Keratinocyte (primary cell): ENCODE data around the gene MGAT4A. TPM values are rescaled to one million over a fixed set of nuclear protein-coding genes. Genes with fewer than 3 reads are reported as not detected.

Experiments
- DNase-seq: peaks from one replicate; pipeline ENCODE4 v3.0.0-alpha.2; 2011; ENCODE audit warnings: low read depth, missing footprints, low spot score
- FAIRE-seq: peaks from 2 replicates; lab custom pipeline; 2011; peaks lifted over from hg19 to GRCh38; lab: Jason Lieb, UNC
- H2AFZ ChIP-seq: 2 replicates; pipeline ENCODE4 v1.6.0; 2012; ENCODE audit warnings: low read length, control low read depth, inconsistent platforms; ENCODE audit not compliant: control insufficient read depth
- H3K27ac ChIP-seq: 2 replicates; pipeline ENCODE4 v1.5.1; 2011; ENCODE audit warnings: low read length; ENCODE audit not compliant: control insufficient read depth, insufficient read depth
- H3K27me3 ChIP-seq: 3 replicates; pipeline ENCODE4 v1.6.0; 2011; ENCODE audit warnings: low read length; ENCODE audit not compliant: control insufficient read depth, insufficient read depth; ENCODE audit errors: extremely low read depth
- H3K36me3 ChIP-seq, 2 experiments: 2 replicates in 1 of 2; 3 replicates in 1 of 2; pipeline ENCODE4 v1.5.1; 2011; ENCODE audit warnings: low read length in 2 of 2, mild to moderate bottlenecking in 1 of 2; ENCODE audit not compliant: control insufficient read depth in 2 of 2, insufficient read depth in 2 of 2; ENCODE audit errors: extremely low read depth in 1 of 2
- H3K4me1 ChIP-seq: 3 replicates; pipeline ENCODE4 v1.5.1; 2011; ENCODE audit warnings: low read length; ENCODE audit not compliant: control insufficient read depth, insufficient read depth; ENCODE audit errors: extremely low read depth
- H3K4me2 ChIP-seq: 3 replicates; pipeline ENCODE4 v1.6.0; 2011; ENCODE audit warnings: low read depth, low read length; ENCODE audit not compliant: control insufficient read depth, insufficient read depth; ENCODE audit errors: extremely low read depth
- H3K4me3 ChIP-seq, 3 experiments: fragments of 200-600 bp in 1 of 3; sonication (generic) in 1 of 3; 2 replicates in 2 of 3; 3 replicates in 1 of 3; pipeline ENCODE4 v1.5.1; 2011 to 2016; ENCODE audit warnings: low read length in 3 of 3, mild to moderate bottlenecking in 3 of 3, control low read depth in 2 of 3, inconsistent platforms in 1 of 3, low read depth in 1 of 3, mixed read lengths in 1 of 3, mixed run types in 1 of 3, moderate library complexity in 1 of 3; ENCODE audit not compliant: control insufficient read depth in 2 of 3, insufficient read depth in 2 of 3; ENCODE audit errors: extremely low read depth in 1 of 3
- H3K79me2 ChIP-seq: 2 replicates; pipeline ENCODE4 v1.6.0; 2012; ENCODE audit warnings: low read length; ENCODE audit not compliant: control insufficient read depth, insufficient read depth
- H3K9ac ChIP-seq: 3 replicates; pipeline ENCODE4 v1.6.0; 2011; ENCODE audit warnings: low read length; ENCODE audit not compliant: control insufficient read depth, insufficient read depth; ENCODE audit errors: extremely low read depth
- H3K9me1 ChIP-seq: 3 replicates; pipeline ENCODE4 v1.6.0; 2011; ENCODE audit warnings: low read length; ENCODE audit not compliant: control insufficient read depth, insufficient read depth; ENCODE audit errors: extremely low read depth
- H3K9me3 ChIP-seq: 2 replicates; pipeline ENCODE4 v1.5.1; 2012; ENCODE audit warnings: low read depth, low read length; ENCODE audit not compliant: control insufficient read depth
- H4K20me1 ChIP-seq: 3 replicates; pipeline ENCODE4 v1.6.0; 2011; ENCODE audit warnings: low read length; ENCODE audit not compliant: control insufficient read depth, insufficient read depth; ENCODE audit errors: extremely low read depth
- CTCF ChIP-seq, 3 experiments: IDR thresholded peaks in 1 of 3; conservative IDR thresholded peaks in 1 of 3; optimal IDR thresholded peaks in 1 of 3; 2 replicates in 2 of 3; 3 replicates in 1 of 3; pipeline versions ENCODE3 to v1.5.1; 2011; ENCODE audit warnings: low read length in 3 of 3, mild to moderate bottlenecking in 3 of 3, moderate library complexity in 2 of 3, control low read depth in 1 of 3, inconsistent platforms in 1 of 3; ENCODE audit not compliant: insufficient read depth in 2 of 3; ENCODE audit errors: extremely low read depth in 1 of 3
- EZH2 ChIP-seq: IDR thresholded peaks from one replicate; pipeline ENCODE4 v1.6.1; 2012; ENCODE audit warnings: inconsistent platforms, mild to moderate bottlenecking, low read length, moderate library complexity
- dilution Hi-C: fragments of 300-500 bp; cut with MboI; formaldehyde crosslinking; loops from one replicate; pipeline ENCODE4 v1.7.0; 2020; ENCODE audit warnings: low sequenced_read_pairs; ENCODE audit not compliant: extremely low pct_ligation_motif_present
- polyA plus RNA-seq, 5 experiments: library from polyadenylated mRNA; depleted of rRNA in 3 of 5; stranded (reverse) in 3 of 5; stranded (forward) in 1 of 5; unstranded in 1 of 5; fragments of >200 nt; gene quantifications; 1 replicate in 1 of 5; 2 replicates in 3 of 5; 3 replicates in 1 of 5; pipeline versions ENCODE4 v1.2.1 to v1.2.3, GENCODE V29; 2011 to 2012; ENCODE audit warnings: missing spikeins in 2 of 5, low read depth in 1 of 5, low replicate concordance in 1 of 5

MGAT4A gene
- polyA plus RNA-seq, 1 donor (not counting 4 experiments of a cell fraction or from before 2014, with no cell fraction given): 0.81 TPM

- FAIRE-seq: no peak
- no peak overlapping the region for H3K27ac ChIP-seq
Observed at GRCh38 chr2:98674233-98674964, 56.5 kb downstream of the MGAT4A start.

GRCh38 chr2:98669675-98670074, 61.3 kb downstream of the MGAT4A start:
- TF ChIP-seq CTCF (optimal IDR thresholded peaks at IDR 0.05 in 1 of 3, IDR thresholded peaks at IDR 0.05 in 1 of 3, conservative IDR thresholded peaks at IDR 0.05 in 1 of 3; ENCODE audit: extremely low read depth in 1 of 3, insufficient read depth in 2 of 3, low read length in 3 of 3) (no peak), EZH2 (no peak)
- H3K27me3 ChIP-seq: no peaks in the 10 kb centered on the region
- no peak overlapping the region for H2AFZ ChIP-seq
- peaks cover under 1% of the 10 kb centered on the region for H3K4me1 ChIP-seq
- H3K9me3 ChIP-seq: no peaks in the 10 kb centered on the region
- no peak for FAIRE-seq
- H3K27ac ChIP-seq: no peak overlapping the region
- no peak overlapping the region for H3K4me3 ChIP-seq
- dilution Hi-C loops: no loop called here
- H4K20me1 ChIP-seq: no peaks in the 10 kb centered on the region
- H3K9ac ChIP-seq: no peak overlapping the region
- no peaks in the 10 kb centered on the region for H3K9me1 ChIP-seq
- no peaks in the 10 kb centered on the region for H3K36me3 ChIP-seq
- no peak for DNase-seq
- H3K79me2 ChIP-seq: no peaks in the 10 kb centered on the region
- H3K4me2 ChIP-seq: no peak overlapping the region

More at GRCh38 chr2:98674233-98674964, 56.5 kb downstream of the MGAT4A start:
- Histone ChIP-seq H3K9me1 (no peaks in the 10 kb centered on the region), H3K4me2 (no peak overlapping the region), H3K79me2 (no peaks in the 10 kb centered on the region), H3K9ac (no peak overlapping the region), H3K9me3 (no peaks in the 10 kb centered on the region), H2AFZ (no peak overlapping the region), H4K20me1 (no peaks in the 10 kb centered on the region), H3K27me3 (no peaks in the 10 kb centered on the region), H3K4me1 (no peaks in the 10 kb centered on the region), H3K4me3 (no peak overlapping the region), H3K36me3 (no peaks in the 10 kb centered on the region)
- TF ChIP-seq EZH2 (no peak), CTCF (optimal IDR thresholded peaks at IDR 0.05 in 1 of 3, IDR thresholded peaks at IDR 0.05 in 1 of 3, conservative IDR thresholded peaks at IDR 0.05 in 1 of 3; ENCODE audit: extremely low read depth in 1 of 3, insufficient read depth in 2 of 3, low read length in 3 of 3) (no peak)
- dilution Hi-C loops: no loop called here
- DNase-seq: no peak
